ENCODE measurements around the gene ITPR1. TPM values are rescaled to one million over a fixed set of nuclear protein-coding genes. Genes with fewer than 3 reads are reported as not detected.

ITPR1 gene
- total and polyA plus RNA-seq, 11 donors, result 8.9 to 55.8 (median 19.9) TPM

- no peaks in the 10 kb centered on the region for H3K9me3 ChIP-seq
- intact Hi-C loops (cut with DNase I), result no loop called here
- no peak for ATAC-seq
- peaks cover 0 to 85% (median 39%) of the 10 kb centered on the region in 9 donors for H3K36me3 ChIP-seq
- H3K4me1 ChIP-seq, result peaks cover 0 to 32% (median 18%) of the 10 kb centered on the region in 12 donors
- H3K27ac ChIP-seq, result no peak overlapping the region
- H3K27me3 ChIP-seq, result no peaks in the 10 kb centered on the region
- no peak overlapping the region for H3K4me3 ChIP-seq
- DNase-seq, result no peak
- TF ChIP-seq CTCF (IDR thresholded peaks at IDR 0.05) (no peak), POLR2A (IDR thresholded peaks at IDR 0.05) (no peak)
- WGBS, 4 donors, result 88 to 97% (median 94%) methylated on average over 7 of the region's 7 CpGs
Measured at GRCh38 chr3:4660936-4661335, 167.8 kb downstream of the ITPR1 start.

GRCh38 chr3:4664412-4664811 lies 171.3 kb downstream of the ITPR1 start:
- peaks cover 0 to 97% (median 69%) of the 10 kb centered on the region in 9 donors for H3K36me3 ChIP-seq
- 40 to 59% (median 48%) methylated on average over 2 of the region's 2 CpGs for WGBS, 4 donors
- peaks cover 0 to 19% (median 10%) of the 10 kb centered on the region in 12 donors for H3K4me1 ChIP-seq
- H3K27ac ChIP-seq, result no peak overlapping the region
- no peaks in the 10 kb centered on the region for H3K27me3 ChIP-seq
- intact Hi-C loops (cut with DNase I), result no loop called here
- ATAC-seq (no peak), DNase-seq (no peak)
- H3K4me3 ChIP-seq, result no peak overlapping the region
- TF ChIP-seq CTCF (IDR thresholded peaks at IDR 0.05), result no peak
- TF ChIP-seq POLR2A (IDR thresholded peaks at IDR 0.05), result no peak
- H3K9me3 ChIP-seq, result no peaks in the 10 kb centered on the region

- Histone ChIP-seq H3K9me3 (no peaks in the 10 kb centered on the region), H3K4me3 (no peak overlapping the region), H3K36me3 (peaks cover 0 to 97% (median 77%) of the 10 kb centered on the region in 9 donors), H3K4me1 (peaks cover 0 to 19% (median 10%) of the 10 kb centered on the region in 12 donors), H3K27me3 (no peaks in the 10 kb centered on the region), H3K27ac (no peak overlapping the region)
- ATAC-seq (peak in 2 of 4 donors; percentile 41 to 55), DNase-seq (no peak)
- WGBS, 4 donors, result 56 to 66% (median 61%) methylated on average over 8 of the region's 8 CpGs
- TF ChIP-seq CTCF (IDR thresholded peaks at IDR 0.05), result no peak
- no peak for TF ChIP-seq POLR2A (IDR thresholded peaks at IDR 0.05)
- intact Hi-C loops (cut with DNase I), result loop anchor here in 1 of 10 donors (5.0 kb wide), 1 partner anchor 37 kb away; no protein-coding TSS in a partner anchor
Measured at GRCh38 chr3:4665197-4665596, 172.0 kb downstream of the ITPR1 start.

GRCh38 chr3:4666071-4666470 lies 172.9 kb downstream of the ITPR1 start:
- peaks cover 0 to 19% (median 10%) of the 10 kb centered on the region in 12 donors for H3K4me1 ChIP-seq
- H3K4me3 ChIP-seq, result no peak overlapping the region
- H3K27ac ChIP-seq, result no peak overlapping the region
- DNase-seq (no peak), ATAC-seq (no peak)
- intact Hi-C loops (cut with DNase I), result loop anchor here in 1 of 10 donors (5.0 kb wide), 1 partner anchor 36 kb away; no protein-coding TSS in a partner anchor
- H3K9me3 ChIP-seq, result no peaks in the 10 kb centered on the region
- H3K27me3 ChIP-seq, result no peaks in the 10 kb centered on the region
- TF ChIP-seq POLR2A (IDR thresholded peaks at IDR 0.05), result no peak
- H3K36me3 ChIP-seq, result peaks cover 0 to 100% (median 82%) of the 10 kb centered on the region in 9 donors
- 94 to 100% (median 97%) methylated on average over 2 of the region's 2 CpGs for WGBS, 4 donors

- Histone ChIP-seq H3K27ac (no peak overlapping the region), H3K4me3 (no peak overlapping the region), H3K9me3 (no peaks in the 10 kb centered on the region), H3K36me3 (peaks cover 0 to 100% (median 93%) of the 10 kb centered on the region in 9 donors), H3K4me1 (peaks cover 0 to 14% (median 0%) of the 10 kb centered on the region in 12 donors), H3K27me3 (no peaks in the 10 kb centered on the region)
- no peak for DNase-seq
- WGBS, 4 donors, result 73 to 80% (median 76%) methylated on average over 5 of the region's 5 CpGs
- TF ChIP-seq CTCF (IDR thresholded peaks at IDR 0.05) (peak in 4 of 12 donors; percentile 17 to 35 (median 18)), POLR2A (IDR thresholded peaks at IDR 0.05) (no peak)
- intact Hi-C loops (cut with DNase I), result no loop called here
- no peak for ATAC-seq
Measured at GRCh38 chr3:4670352-4670751, 177.2 kb downstream of the ITPR1 start.

All from heart left ventricle (tissue), 16 donors.